OCI-LY7 (cell line): ENCODE data around the gene ABCA4. TPM values are rescaled to one million over a fixed set of nuclear protein-coding genes. Genes with fewer than 3 reads are reported as not detected.

Experiments
- BruUV-seq: library from RNA; stranded (reverse); fragments of 400-500 nt; replicated peaks from 2 replicates; lab custom pipeline; 2021; lab: Mats Ljungman, UMichigan
- CTCF ChIA-PET: fragments of 300-600 bp; sonication (Branson Sonifier 250); formaldehyde crosslinking; loops from one replicate; lab custom pipeline; 2022; ENCODE audit warnings: antibody characterized with exemption; ENCODE audit not compliant: unreplicated experiment; lab: Charles Lee
- POLR2A ChIA-PET: fragments of 300-600 bp; sonication (Branson Sonifier 250); formaldehyde crosslinking; loops from one replicate; lab custom pipeline; 2022; ENCODE audit warnings: antibody characterized with exemption; lab: Charles Lee
- DNase-seq: peaks from one replicate; pipeline ENCODE4 v3.0.0-alpha.2; 2015; ENCODE audit warnings: low spot score
- H2AFZ ChIP-seq: fragments of 200-600 bp; sonication (generic), shearing (Covaris generic); 2 replicates; pipeline ENCODE4 v1.6.1; 2014; ENCODE audit warnings: mild to moderate bottlenecking, antibody characterized with exemption, low read length, moderate library complexity
- H3K27ac ChIP-seq: fragments of 200-600 bp; sonication (generic); 2 replicates; pipeline ENCODE4 v1.5.1; 2014; ENCODE audit warnings: mixed run types, low read depth, mild to moderate bottlenecking, moderate library complexity, low read length, inconsistent platforms; ENCODE audit not compliant: poor library complexity, severe bottlenecking
- H3K36me3 ChIP-seq: fragments of 200-600 bp; sonication (generic); 2 replicates; pipeline ENCODE4 v1.6.1; 2014; ENCODE audit warnings: mild to moderate bottlenecking, antibody characterized with exemption, low read length, moderate library complexity, mixed read lengths; ENCODE audit not compliant: insufficient read depth
- H3K4me1 ChIP-seq: fragments of 200-600 bp; sonication (generic); 2 replicates; pipeline ENCODE4 v1.5.1; 2014; ENCODE audit warnings: mild to moderate bottlenecking, low read length; ENCODE audit not compliant: insufficient read depth, poor library complexity, severe bottlenecking
- H3K4me2 ChIP-seq: fragments of 200-600 bp; sonication (generic); 2 replicates; pipeline ENCODE4 v1.6.1; 2014; ENCODE audit warnings: mild to moderate bottlenecking, low read length
- H3K4me3 ChIP-seq: fragments of 200-600 bp; sonication (generic); 2 replicates; pipeline ENCODE4 v1.5.1; 2014; ENCODE audit warnings: mild to moderate bottlenecking, low read depth, low read length; ENCODE audit not compliant: poor library complexity, severe bottlenecking
- H3K79me2 ChIP-seq: fragments of 200-600 bp; sonication (generic); 2 replicates; pipeline ENCODE4 v1.6.1; 2016; ENCODE audit warnings: low read depth, mild to moderate bottlenecking, low read length, moderate library complexity, mixed read lengths; ENCODE audit not compliant: insufficient read depth
- H3K9me2 ChIP-seq: fragments of 200-600 bp; sonication (generic); 2 replicates; pipeline ENCODE4 v1.6.1; 2016; ENCODE audit warnings: mild to moderate bottlenecking, low read length, mixed read lengths; ENCODE audit not compliant: insufficient read depth
- H3K9me3 ChIP-seq: fragments of 200-600 bp; sonication (generic); 2 replicates; pipeline ENCODE4 v1.6.1; 2014; ENCODE audit warnings: mild to moderate bottlenecking, mixed run types, low read length, mixed read lengths
- H4K20me1 ChIP-seq: fragments of 200-600 bp; sonication (generic); 2 replicates; pipeline ENCODE4 v1.6.1; 2014; ENCODE audit warnings: mild to moderate bottlenecking, antibody characterized with exemption, low read length, moderate library complexity, mixed read lengths; ENCODE audit not compliant: insufficient read depth
- EZH2phosphoT487 ChIP-seq: fragments of 200-600 bp; sonication (generic); IDR thresholded peaks from 2 replicates; pipeline ENCODE4 v1.6.1; 2018; ENCODE audit warnings: low read depth, borderline replicate concordance, mild to moderate bottlenecking, mixed run types, antibody characterized with exemption, low read length, moderate library complexity, mixed read lengths
- intact Hi-C: fragments of 100-400 bp; cut with micrococcal nuclease; formaldehyde crosslinking; loops from one replicate; pipeline ENCODE4 v1.10.0; 2022; ENCODE audit not compliant: unreplicated experiment
- total RNA-seq, 2 experiments: library from RNA; depleted of rRNA in 1 of 2; stranded (reverse); fragments of >200 nt in 1 of 2; shearing (Covaris generic) in 1 of 2; gene quantifications; 2 replicates each; pipeline ENCODE4 v1.2.3, GENCODE V29; 2014 to 2022
- TF ChIP-seq, protein P1 (sequence below): fragments of 200-600 bp; sonication (generic); conservative IDR thresholded peaks from 2 replicates; pipeline ENCODE4 v1.5.1; 2014; ENCODE audit warnings: mild to moderate bottlenecking, antibody characterized with exemption, low read length, moderate library complexity, mixed read lengths

Gene ABCA4
- total RNA-seq, 2 experiments from 2014 or later, result not detected

DNA sequence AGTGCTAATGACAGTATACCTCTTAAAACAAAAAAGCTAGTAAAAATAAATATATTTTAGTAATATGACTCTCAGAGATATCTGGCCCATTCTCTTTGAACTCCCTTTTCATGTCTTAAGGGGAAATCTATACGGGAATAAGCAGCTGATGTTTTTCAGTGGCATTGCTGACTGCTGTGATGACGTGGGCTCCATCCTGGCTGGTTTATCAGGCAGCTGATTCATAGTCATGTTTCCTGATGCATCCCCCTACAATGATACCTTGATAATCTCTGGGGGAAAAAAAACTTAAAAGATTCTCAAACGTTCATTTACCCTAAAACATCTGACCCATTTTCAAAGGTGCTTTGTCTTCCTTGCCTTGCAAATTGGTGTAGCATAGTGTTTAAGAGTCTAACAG is 53.8 kb downstream of the ABCA4 start:
- H3K79me2 ChIP-seq, result no peaks in the 10 kb centered on the region
- H4K20me1 ChIP-seq, result no peaks in the 10 kb centered on the region
- CTCF ChIA-PET, result no interaction called here
- no peaks in the 10 kb centered on the region for H3K9me3 ChIP-seq
- no TSS peak for BruUV-seq
- no peak for DNase-seq
- H3K36me3 ChIP-seq, result no peaks in the 10 kb centered on the region
- H3K9me2 ChIP-seq, result no peaks in the 10 kb centered on the region
- no peak overlapping the region for H3K4me2 ChIP-seq
- no peak overlapping the region for H2AFZ ChIP-seq
- no peak for TF ChIP-seq EZH2phosphoT487
- TF ChIP-seq, protein P1, sequence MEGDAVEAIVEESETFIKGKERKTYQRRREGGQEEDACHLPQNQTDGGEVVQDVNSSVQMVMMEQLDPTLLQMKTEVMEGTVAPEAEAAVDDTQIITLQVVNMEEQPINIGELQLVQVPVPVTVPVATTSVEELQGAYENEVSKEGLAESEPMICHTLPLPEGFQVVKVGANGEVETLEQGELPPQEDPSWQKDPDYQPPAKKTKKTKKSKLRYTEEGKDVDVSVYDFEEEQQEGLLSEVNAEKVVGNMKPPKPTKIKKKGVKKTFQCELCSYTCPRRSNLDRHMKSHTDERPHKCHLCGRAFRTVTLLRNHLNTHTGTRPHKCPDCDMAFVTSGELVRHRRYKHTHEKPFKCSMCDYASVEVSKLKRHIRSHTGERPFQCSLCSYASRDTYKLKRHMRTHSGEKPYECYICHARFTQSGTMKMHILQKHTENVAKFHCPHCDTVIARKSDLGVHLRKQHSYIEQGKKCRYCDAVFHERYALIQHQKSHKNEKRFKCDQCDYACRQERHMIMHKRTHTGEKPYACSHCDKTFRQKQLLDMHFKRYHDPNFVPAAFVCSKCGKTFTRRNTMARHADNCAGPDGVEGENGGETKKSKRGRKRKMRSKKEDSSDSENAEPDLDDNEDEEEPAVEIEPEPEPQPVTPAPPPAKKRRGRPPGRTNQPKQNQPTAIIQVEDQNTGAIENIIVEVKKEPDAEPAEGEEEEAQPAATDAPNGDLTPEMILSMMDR, result no peak
- intact Hi-C loops, result no loop called here
- POLR2A ChIA-PET, result no interaction called here
- no peak overlapping the region for H3K4me3 ChIP-seq
- no peak overlapping the region for H3K27ac ChIP-seq
- H3K4me1 ChIP-seq, result no peaks in the 10 kb centered on the region

DNA sequence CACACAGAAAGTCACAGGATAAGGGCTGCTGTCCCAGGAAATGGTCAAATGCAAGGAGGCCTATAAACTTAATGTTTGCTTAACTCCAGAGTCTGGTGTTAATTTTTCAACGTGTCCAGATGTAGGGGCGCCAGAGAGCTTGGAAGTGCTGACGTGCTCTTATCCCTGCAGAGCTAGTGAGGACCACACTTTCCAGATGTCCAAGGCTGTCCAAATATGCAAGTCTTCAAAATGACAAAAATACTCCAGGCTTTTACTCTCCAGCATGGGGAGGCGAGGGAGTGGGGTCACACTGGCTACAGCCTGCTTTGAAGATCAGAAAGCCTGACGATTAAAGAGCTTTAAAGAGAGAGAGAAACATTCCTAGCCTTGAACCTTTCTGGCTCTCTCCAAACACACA is 57.6 kb downstream of the ABCA4 start:
- no TSS peak for BruUV-seq
- ChIA-PET POLR2A (no interaction called here), CTCF (no interaction called here)
- H3K79me2 ChIP-seq, result no peaks in the 10 kb centered on the region
- intact Hi-C loops, result loop anchor here (5.0 kb wide), 2 partner anchors 179 to 744 kb away; no protein-coding TSS in a partner anchor
- DNase-seq, result no peak
- H3K4me1 ChIP-seq, result no peaks in the 10 kb centered on the region
- TF ChIP-seq, protein P1, result peak; percentile 55
- no peak for TF ChIP-seq EZH2phosphoT487
- H3K4me2 ChIP-seq, result no peak overlapping the region
- H2AFZ ChIP-seq, result no peak overlapping the region
- no peak overlapping the region for H3K4me3 ChIP-seq
- no peaks in the 10 kb centered on the region for H3K9me2 ChIP-seq
- H4K20me1 ChIP-seq, result no peaks in the 10 kb centered on the region
- H3K36me3 ChIP-seq, result no peaks in the 10 kb centered on the region
- H3K27ac ChIP-seq, result no peak overlapping the region
- H3K9me3 ChIP-seq, result no peaks in the 10 kb centered on the region

DNA sequence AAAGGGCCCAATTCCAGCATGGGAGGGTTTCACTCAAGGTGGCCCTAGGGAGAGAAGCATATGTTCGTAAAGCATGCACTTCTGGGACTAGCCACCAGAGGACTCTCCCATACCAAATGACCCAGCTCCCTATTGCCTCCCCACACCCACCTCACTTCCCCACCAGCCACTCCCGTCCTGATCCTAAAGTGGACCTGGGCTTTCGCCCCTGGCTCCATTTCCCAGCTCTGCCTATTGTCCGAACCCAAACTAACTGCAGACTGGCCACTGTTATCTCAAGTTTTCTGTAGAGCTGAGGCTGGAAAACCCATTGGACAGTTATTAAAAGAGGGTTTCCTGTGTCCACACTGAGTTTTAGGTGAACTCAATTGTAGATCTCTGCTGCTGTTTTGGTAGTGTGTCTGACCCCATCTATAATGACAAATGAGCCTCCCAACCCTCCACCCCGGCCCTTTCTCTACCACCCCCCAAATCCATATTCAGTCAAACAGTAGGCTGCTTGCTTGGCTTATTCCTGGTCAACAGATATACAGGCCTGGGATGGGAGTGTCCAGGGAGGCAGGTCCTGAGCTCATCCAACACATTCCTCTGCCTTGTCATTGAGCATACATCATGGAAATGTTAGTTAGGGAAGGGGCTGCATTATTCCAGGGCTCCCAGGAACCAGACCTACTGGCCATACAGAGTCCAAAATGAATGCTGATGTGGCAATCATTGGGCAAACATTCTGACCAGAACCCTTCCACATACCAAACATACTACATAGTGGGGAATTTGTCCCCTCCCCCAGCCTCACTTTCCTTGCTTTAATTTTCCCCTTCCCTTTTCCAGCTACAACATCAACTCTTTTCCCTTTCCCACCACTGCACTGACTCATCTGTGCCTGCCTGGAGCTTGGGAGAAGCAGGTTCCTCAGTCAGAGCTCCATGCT is 59.2 kb downstream of the ABCA4 start:
- no peak overlapping the region for H3K4me3 ChIP-seq
- no peak overlapping the region for H2AFZ ChIP-seq
- H3K79me2 ChIP-seq, result no peaks in the 10 kb centered on the region
- POLR2A ChIA-PET, result no interaction called here
- H3K9me3 ChIP-seq, result no peaks in the 10 kb centered on the region
- H3K36me3 ChIP-seq, result no peaks in the 10 kb centered on the region
- BruUV-seq, result no TSS peak
- CTCF ChIA-PET, result no interaction called here
- intact Hi-C loops, result loop anchor here (1.0 to 5.0 kb wide), 3 partner anchors 181 to 746 kb away; no protein-coding TSS in a partner anchor
- no peak overlapping the region for H3K27ac ChIP-seq
- no peaks in the 10 kb centered on the region for H3K9me2 ChIP-seq
- no peak overlapping the region for H3K4me2 ChIP-seq
- H4K20me1 ChIP-seq, result no peaks in the 10 kb centered on the region
- H3K4me1 ChIP-seq, result no peaks in the 10 kb centered on the region
- TF ChIP-seq, protein P1, result peak; percentile 82
- no peak for TF ChIP-seq EZH2phosphoT487
- DNase-seq, result peak; percentile 44
